Adrenal gland (tissue), 5 donors: ENCODE results near the gene PCK1.

ENCODE experiments used
- POLR2A ChIP-seq, 2 donors: fragments of 450-650 bp; IDR thresholded peaks; one replicate each; pipeline ENCODE4 v1.6.1; 2017; ENCODE audit warnings: antibody characterized with exemption in 2 of 2, mild to moderate bottlenecking in 2 of 2, moderate library complexity in 1 of 2
- TF ChIP-seq, protein P1 (sequence below), 6 experiments: fragments of 450-650 bp in 4 of 6; fragments of 200-600 bp in 2 of 6; sonication (generic) in 1 of 6; IDR thresholded peaks; 1 replicate in 5 of 6; 2 replicates in 1 of 6; pipeline versions ENCODE4 v1.5.1 to v1.8.0; 2016 to 2021; ENCODE audit warnings: antibody characterized with exemption in 6 of 6, mild to moderate bottlenecking in 2 of 6, moderate library complexity in 1 of 6
- donor health status: DM: no; HTN: no; CAD: no.

DNA sequence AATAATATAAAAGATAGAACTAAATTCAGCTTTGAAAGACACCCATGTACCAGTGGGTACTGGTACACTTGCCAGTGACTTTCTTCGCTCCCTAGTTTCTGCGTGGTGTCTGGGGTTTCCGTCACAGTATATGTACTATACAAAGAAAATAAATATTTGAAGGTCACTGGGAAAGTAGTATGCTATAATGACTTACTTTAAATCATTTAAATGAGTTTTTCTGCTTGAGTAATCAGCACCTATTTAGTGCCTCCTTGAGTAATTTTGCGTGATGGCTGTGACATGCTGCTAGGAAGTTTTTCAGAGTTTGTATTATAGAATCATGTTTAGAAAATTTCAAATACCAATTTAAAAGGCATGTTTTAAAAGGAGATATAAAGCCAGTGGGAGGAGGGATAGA, 32.8 kb upstream of the PCK1 start:
- TF ChIP-seq, protein P1, sequence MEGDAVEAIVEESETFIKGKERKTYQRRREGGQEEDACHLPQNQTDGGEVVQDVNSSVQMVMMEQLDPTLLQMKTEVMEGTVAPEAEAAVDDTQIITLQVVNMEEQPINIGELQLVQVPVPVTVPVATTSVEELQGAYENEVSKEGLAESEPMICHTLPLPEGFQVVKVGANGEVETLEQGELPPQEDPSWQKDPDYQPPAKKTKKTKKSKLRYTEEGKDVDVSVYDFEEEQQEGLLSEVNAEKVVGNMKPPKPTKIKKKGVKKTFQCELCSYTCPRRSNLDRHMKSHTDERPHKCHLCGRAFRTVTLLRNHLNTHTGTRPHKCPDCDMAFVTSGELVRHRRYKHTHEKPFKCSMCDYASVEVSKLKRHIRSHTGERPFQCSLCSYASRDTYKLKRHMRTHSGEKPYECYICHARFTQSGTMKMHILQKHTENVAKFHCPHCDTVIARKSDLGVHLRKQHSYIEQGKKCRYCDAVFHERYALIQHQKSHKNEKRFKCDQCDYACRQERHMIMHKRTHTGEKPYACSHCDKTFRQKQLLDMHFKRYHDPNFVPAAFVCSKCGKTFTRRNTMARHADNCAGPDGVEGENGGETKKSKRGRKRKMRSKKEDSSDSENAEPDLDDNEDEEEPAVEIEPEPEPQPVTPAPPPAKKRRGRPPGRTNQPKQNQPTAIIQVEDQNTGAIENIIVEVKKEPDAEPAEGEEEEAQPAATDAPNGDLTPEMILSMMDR (IDR thresholded peaks at IDR 0.05) = no peak
- no peak for TF ChIP-seq POLR2A (IDR thresholded peaks at IDR 0.05)
